Caco-2 (cell line): ENCODE measurements around the gene ADCY10. TPM values are rescaled to one million over a fixed set of nuclear protein-coding genes. Genes with fewer than 3 reads are reported as not detected.

ENCODE experiments used
- BruUV-seq: library from RNA; stranded (reverse); fragments of 400-500 nt; replicated peaks from 2 replicates; lab custom pipeline; 2021; lab: Mats Ljungman, UMichigan
- CTCF ChIA-PET: fragments of 300-600 bp; sonication (Branson Sonifier 250); formaldehyde crosslinking; loops from one replicate; lab custom pipeline; 2022; ENCODE audit warnings: antibody characterized with exemption; lab: Charles Lee
- POLR2A ChIA-PET: fragments of 300-600 bp; sonication (Branson Sonifier 250); formaldehyde crosslinking; loops from one replicate; lab custom pipeline; 2022; ENCODE audit warnings: antibody characterized with exemption; lab: Charles Lee
- DNase-seq, 2 experiments: peaks; one replicate each; pipeline versions ENCODE4 v3.0.0 to v3.0.0-alpha.2; 2020 to 2022
- H3K27me3 ChIP-seq: replicated peaks from 2 replicates; pipeline ENCODE4 v1.6.0; 2011; ENCODE audit warnings: low read length; ENCODE audit not compliant: control insufficient read depth, insufficient read depth
- H3K36me3 ChIP-seq: 2 replicates; pipeline ENCODE4 v1.5.1; 2011; ENCODE audit warnings: low read length; ENCODE audit not compliant: control insufficient read depth, insufficient read depth
- H3K4me1 ChIP-seq: fragments of 250-450 bp; sonication (Bioruptor Pico); 2 replicates; pipeline ENCODE4 v1.5.1; 2020; ENCODE audit warnings: mild to moderate bottlenecking
- H3K4me3 ChIP-seq: 2 replicates; pipeline ENCODE4 v1.5.1; 2011; ENCODE audit warnings: low read depth, mild to moderate bottlenecking, control low read depth, low read length
- H3K9me3 ChIP-seq: fragments of 250-450 bp; sonication (Bioruptor Pico); 2 replicates; pipeline ENCODE4 v1.5.1; 2020; ENCODE audit warnings: mild to moderate bottlenecking, moderate library complexity
- H3K27ac Mint-ChIP-seq: one replicate; pipeline ENCODE4 v1.8.0; 2022; ENCODE audit warnings: mixed read lengths; ENCODE audit not compliant: unreplicated experiment
- H3K27me3 Mint-ChIP-seq: one replicate; pipeline ENCODE4 v1.8.0; 2022; ENCODE audit warnings: mixed read lengths; ENCODE audit not compliant: insufficient read depth, unreplicated experiment
- H3K36me3 Mint-ChIP-seq: one replicate; pipeline ENCODE4 v1.8.0; 2022; ENCODE audit warnings: mild to moderate bottlenecking, mixed read lengths; ENCODE audit not compliant: insufficient read depth, unreplicated experiment
- H3K4me1 Mint-ChIP-seq: one replicate; pipeline ENCODE4 v1.8.0; 2022; ENCODE audit warnings: low read depth, mixed read lengths; ENCODE audit not compliant: unreplicated experiment
- H3K4me3 Mint-ChIP-seq: one replicate; pipeline ENCODE4 v1.8.0; 2022; ENCODE audit warnings: mild to moderate bottlenecking, moderate library complexity, mixed read lengths; ENCODE audit not compliant: unreplicated experiment
- H3K9me3 Mint-ChIP-seq: one replicate; pipeline ENCODE4 v1.8.0; 2022; ENCODE audit warnings: mixed read lengths; ENCODE audit not compliant: unreplicated experiment
- intact Hi-C: fragments of 100-400 bp; cut with micrococcal nuclease; formaldehyde crosslinking; loops from one replicate; pipeline ENCODE4 v1.10.0; 2022; ENCODE audit not compliant: unreplicated experiment
- total RNA-seq: library from RNA; stranded (reverse); gene quantifications from 2 replicates; pipeline ENCODE4 v1.2.3, GENCODE V29; 2022
- TF ChIP-seq, protein P1 (sequence below), 2 experiments: fragments of 200-600 bp in 1 of 2; IDR thresholded peaks; 1 replicate in 1 of 2; 2 replicates in 1 of 2; pipeline versions ENCODE4 v1.5.1 to v1.8.0; 2011 to 2022; ENCODE audit warnings: antibody characterized with exemption in 1 of 2, control low read depth in 1 of 2, inconsistent platforms in 1 of 2, low read depth in 1 of 2, low read length in 1 of 2, mild to moderate bottlenecking in 1 of 2, moderate library complexity in 1 of 2; ENCODE audit not compliant: insufficient read depth in 1 of 2, severe bottlenecking in 1 of 2, unreplicated experiment in 1 of 2

The ADCY10 gene
- total RNA-seq, 1 experiment from 2014 or later: 1.7 TPM

DNA sequence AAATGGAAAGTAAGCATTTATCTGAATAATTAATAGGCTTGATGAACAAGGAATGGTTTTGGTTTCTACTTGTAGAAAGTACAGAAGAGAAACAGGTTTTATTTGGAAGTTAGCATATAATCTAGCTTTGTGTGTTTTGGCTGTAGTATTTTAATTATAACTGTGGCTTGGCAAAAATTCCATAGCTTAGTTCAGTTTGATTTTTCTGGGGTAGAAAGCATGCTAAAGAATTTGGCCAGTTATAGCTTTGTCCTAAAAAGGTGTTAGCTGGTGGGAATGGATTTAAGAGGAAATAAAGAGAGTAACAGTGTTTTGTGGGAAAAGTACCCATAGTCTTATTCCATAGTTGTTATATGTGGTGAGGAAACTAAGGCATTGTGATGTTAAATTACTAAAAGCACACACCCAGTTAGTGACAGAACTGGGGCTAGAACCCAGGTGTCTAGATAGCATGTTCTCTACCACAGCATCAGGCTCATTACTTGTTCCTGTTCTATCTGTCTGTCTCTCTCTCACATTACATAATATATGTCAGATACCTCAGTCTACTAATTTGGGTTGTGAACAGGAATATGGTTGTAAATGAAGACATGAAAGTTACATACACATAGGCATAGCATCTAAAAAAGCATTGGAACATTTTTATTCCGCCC lies 137.2 kb downstream of the ADCY10 start:
- peaks cover 8% of the 10 kb centered on the region for H3K4me1 Mint-ChIP-seq
- H3K4me1 ChIP-seq: no peaks in the 10 kb centered on the region
- H3K4me3 ChIP-seq: no peak overlapping the region
- no peak for DNase-seq
- TF ChIP-seq, protein P1, sequence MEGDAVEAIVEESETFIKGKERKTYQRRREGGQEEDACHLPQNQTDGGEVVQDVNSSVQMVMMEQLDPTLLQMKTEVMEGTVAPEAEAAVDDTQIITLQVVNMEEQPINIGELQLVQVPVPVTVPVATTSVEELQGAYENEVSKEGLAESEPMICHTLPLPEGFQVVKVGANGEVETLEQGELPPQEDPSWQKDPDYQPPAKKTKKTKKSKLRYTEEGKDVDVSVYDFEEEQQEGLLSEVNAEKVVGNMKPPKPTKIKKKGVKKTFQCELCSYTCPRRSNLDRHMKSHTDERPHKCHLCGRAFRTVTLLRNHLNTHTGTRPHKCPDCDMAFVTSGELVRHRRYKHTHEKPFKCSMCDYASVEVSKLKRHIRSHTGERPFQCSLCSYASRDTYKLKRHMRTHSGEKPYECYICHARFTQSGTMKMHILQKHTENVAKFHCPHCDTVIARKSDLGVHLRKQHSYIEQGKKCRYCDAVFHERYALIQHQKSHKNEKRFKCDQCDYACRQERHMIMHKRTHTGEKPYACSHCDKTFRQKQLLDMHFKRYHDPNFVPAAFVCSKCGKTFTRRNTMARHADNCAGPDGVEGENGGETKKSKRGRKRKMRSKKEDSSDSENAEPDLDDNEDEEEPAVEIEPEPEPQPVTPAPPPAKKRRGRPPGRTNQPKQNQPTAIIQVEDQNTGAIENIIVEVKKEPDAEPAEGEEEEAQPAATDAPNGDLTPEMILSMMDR (IDR thresholded peaks at IDR 0.05; ENCODE audit: insufficient read depth in 1 of 2, low read depth in 1 of 2, low read length in 1 of 2, severe bottlenecking in 1 of 2, unreplicated experiment in 1 of 2): no peak
- H3K9me3 ChIP-seq: no peaks in the 10 kb centered on the region
- CTCF ChIA-PET: no interaction called here
- H3K27ac Mint-ChIP-seq: no peak overlapping the region
- H3K36me3 ChIP-seq: peaks cover 5% of the 10 kb centered on the region
- peaks cover 91% of the 10 kb centered on the region for H3K36me3 Mint-ChIP-seq
- POLR2A ChIA-PET: no interaction called here
- BruUV-seq: no TSS peak
- H3K9me3 Mint-ChIP-seq: peaks cover 7% of the 10 kb centered on the region
- H3K4me3 Mint-ChIP-seq: no peak overlapping the region
- H3K27me3 Mint-ChIP-seq: no peaks in the 10 kb centered on the region
- H3K27me3 ChIP-seq: no peaks in the 10 kb centered on the region
- intact Hi-C loops: no loop called here

DNA sequence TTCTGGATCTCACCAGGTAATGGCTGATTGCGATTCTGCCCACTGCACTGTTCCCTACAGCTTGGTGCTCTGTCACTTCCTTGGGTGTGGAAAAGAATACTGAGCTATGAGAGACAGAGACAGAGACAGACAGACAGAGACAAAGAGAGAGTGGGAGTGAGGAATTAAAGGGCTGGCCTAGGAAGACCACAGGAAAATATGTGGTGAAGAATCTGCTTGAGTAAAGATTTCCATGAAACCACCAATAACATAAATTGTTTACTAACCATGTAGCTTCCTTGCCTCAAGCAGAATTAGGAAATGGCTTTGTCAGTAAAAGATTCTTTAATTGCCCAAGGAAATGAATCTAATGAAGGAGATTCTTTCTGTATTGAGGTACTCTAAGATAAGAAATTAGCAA lies 137.8 kb downstream of the ADCY10 start:
- Histone ChIP-seq H3K4me3 (no peak overlapping the region), H3K4me1 (no peaks in the 10 kb centered on the region), H3K36me3 (peaks cover 5% of the 10 kb centered on the region), H3K9me3 (no peaks in the 10 kb centered on the region), H3K27me3 (no peaks in the 10 kb centered on the region)
- intact Hi-C loops: no loop called here
- H3K4me3 Mint-ChIP-seq: no peak overlapping the region
- TF ChIP-seq, protein P1 (IDR thresholded peaks at IDR 0.05; ENCODE audit: insufficient read depth in 1 of 2, low read depth in 1 of 2, low read length in 1 of 2, severe bottlenecking in 1 of 2, unreplicated experiment in 1 of 2): no peak
- DNase-seq: no peak
- H3K9me3 Mint-ChIP-seq: peaks cover 7% of the 10 kb centered on the region
- H3K27ac Mint-ChIP-seq: no peak overlapping the region
- H3K36me3 Mint-ChIP-seq: peaks cover 93% of the 10 kb centered on the region
- no peaks in the 10 kb centered on the region for H3K27me3 Mint-ChIP-seq
- ChIA-PET POLR2A (no interaction called here), CTCF (no interaction called here)
- no TSS peak for BruUV-seq
- H3K4me1 Mint-ChIP-seq: peaks cover 8% of the 10 kb centered on the region

DNA sequence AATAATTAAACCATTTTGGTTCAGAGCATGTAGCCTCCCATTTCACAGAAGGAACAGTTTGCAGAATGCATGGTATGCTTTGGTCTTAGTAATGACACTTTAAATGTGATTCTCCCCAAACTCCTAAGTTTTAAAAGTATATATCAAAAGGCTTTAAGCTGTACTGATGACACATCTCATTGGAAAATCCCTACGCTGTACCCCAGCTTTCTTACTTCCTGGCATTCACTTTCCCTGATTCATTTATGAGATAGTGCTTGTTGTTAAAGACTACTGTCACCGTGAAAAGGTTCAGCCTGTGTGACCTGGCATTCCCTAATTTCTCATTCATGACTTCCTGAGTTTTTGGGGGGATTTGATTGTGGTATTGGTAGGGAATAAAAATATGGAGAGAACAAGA lies 138.8 kb downstream of the ADCY10 start:
- BruUV-seq: no TSS peak
- Histone ChIP-seq H3K4me3 (no peak overlapping the region), H3K27me3 (no peaks in the 10 kb centered on the region), H3K36me3 (peaks cover 7% of the 10 kb centered on the region), H3K4me1 (0 out of 2 replicates have a peak, but pooled peaks cover 4% of the 10 kb centered on the region), H3K9me3 (no peaks in the 10 kb centered on the region)
- TF ChIP-seq, protein P1 (IDR thresholded peaks at IDR 0.05; ENCODE audit: insufficient read depth in 1 of 2, low read depth in 1 of 2, low read length in 1 of 2, severe bottlenecking in 1 of 2, unreplicated experiment in 1 of 2): no peak
- peaks cover 7% of the 10 kb centered on the region for H3K9me3 Mint-ChIP-seq
- H3K27me3 Mint-ChIP-seq: no peaks in the 10 kb centered on the region
- POLR2A ChIA-PET: interaction anchor here (0.6 kb wide), 2 partner anchors 124 to 328 kb away, joined by 4 to 7 read pairs; no protein-coding TSS in a partner anchor
- peaks cover 94% of the 10 kb centered on the region for H3K36me3 Mint-ChIP-seq
- no peak for DNase-seq
- no peak overlapping the region for H3K27ac Mint-ChIP-seq
- no peak overlapping the region for H3K4me3 Mint-ChIP-seq
- intact Hi-C loops: no loop called here
- CTCF ChIA-PET: no interaction called here
- peaks cover 8% of the 10 kb centered on the region for H3K4me1 Mint-ChIP-seq
